ENCODE data around the gene SLC29A1.

GRCh38 chr6:44266347-44266746, 43.0 kb downstream of the SLC29A1 start:
- TF ChIP-seq CTCF (IDR thresholded peaks at IDR 0.05; ENCODE audit: low read depth, low read length) (no peak), EZH2phosphoT487 (IDR thresholded peaks at IDR 0.05; ENCODE audit: low read depth) (no peak)
